Stimulated activated CD8-positive, alpha-beta memory T cell treated with anti-CD3 and anti-CD28 coated beads, Interleukin-4, amount 100 ng/mL, for 24 hours (primary cell): ENCODE results near the gene CREB5.

Source experiments
- DNase-seq: peaks from one replicate; pipeline ENCODE4 v3.0.0-alpha.2; 2020; ENCODE audit warnings: low read depth

CREB5 gene

GRCh38 chr7:28714459-28715120, 302.3 kb downstream of the CREB5 start:
- DNase-seq = no peak

- DNase-seq = no peak
Observed at GRCh38 chr7:28717445-28718054, 305.2 kb downstream of the CREB5 start.

- no peak for DNase-seq
Observed at GRCh38 chr7:28718055-28718481, 305.8 kb downstream of the CREB5 start.

- DNase-seq = no peak
Observed at GRCh38 chr7:28718545-28718944, 306.2 kb downstream of the CREB5 start.

GRCh38 chr7:28722684-28723083, 310.4 kb downstream of the CREB5 start:
- DNase-seq = no peak

GRCh38 chr7:28723336-28723735, 311.0 kb downstream of the CREB5 start:
- DNase-seq = no peak

DNA sequence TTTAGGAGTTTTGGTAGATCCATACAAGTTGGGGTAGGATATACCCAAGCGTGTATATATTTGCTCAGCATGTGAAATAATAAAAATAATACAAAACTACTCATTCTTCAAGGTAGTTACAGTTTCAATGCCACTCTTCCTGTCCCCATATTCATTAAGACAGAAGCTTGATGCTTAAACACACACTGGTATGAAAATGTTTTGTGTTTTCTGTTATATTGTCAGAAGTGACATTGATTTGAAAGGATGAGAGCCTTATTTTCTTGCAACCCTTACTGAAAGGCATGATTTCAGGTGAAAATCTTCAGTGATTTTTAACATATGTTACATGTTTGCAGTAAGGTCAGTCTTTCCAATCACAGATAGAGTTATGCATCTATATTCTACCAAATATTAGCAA, 312.2 kb downstream of the CREB5 start:
- no peak for DNase-seq

- no peak for DNase-seq
Observed at GRCh38 chr7:28725045-28725642, 312.8 kb downstream of the CREB5 start.

- no peak for DNase-seq
Observed at GRCh38 chr7:28725911-28726310, 313.6 kb downstream of the CREB5 start.

DNA sequence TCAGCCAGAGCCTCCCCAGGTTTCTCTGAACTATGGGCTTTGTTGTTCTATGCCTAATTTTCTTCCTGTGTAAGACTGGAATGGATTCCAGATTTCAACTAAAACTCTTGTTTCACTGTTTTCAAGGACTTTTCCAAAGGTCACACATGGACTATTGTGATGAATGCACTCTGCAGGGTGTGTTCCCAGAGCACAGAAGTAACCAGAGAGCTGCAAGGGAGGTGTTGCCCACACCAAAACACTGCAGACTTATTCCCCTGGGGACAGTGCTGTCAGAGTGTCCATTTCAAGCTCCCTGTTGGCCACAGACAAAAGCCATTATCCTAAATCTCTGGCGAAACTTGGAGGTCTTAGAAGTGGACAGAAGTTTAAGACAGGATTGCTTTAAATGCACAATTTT, 314.2 kb downstream of the CREB5 start:
- DNase-seq = no peak

DNA sequence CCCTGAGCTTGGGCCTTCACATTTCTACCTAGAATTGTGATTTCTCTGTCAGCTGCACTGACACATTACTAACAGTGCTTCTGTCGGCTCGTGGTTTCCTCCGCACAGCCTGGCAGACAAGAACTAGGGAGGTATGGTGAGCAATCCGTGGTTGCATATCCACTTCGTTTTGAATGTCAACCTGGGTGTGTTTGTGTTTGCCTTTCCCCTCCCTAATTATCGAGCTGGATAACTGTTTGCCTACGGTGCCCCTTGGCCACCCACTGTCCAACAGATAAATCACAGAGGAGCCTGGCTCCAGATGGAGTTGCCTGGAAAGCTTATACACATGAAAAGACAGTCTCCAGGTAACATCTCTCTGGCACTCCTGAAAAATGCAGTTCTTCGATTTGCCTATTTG, 317.0 kb downstream of the CREB5 start:
- DNase-seq = no peak

DNA sequence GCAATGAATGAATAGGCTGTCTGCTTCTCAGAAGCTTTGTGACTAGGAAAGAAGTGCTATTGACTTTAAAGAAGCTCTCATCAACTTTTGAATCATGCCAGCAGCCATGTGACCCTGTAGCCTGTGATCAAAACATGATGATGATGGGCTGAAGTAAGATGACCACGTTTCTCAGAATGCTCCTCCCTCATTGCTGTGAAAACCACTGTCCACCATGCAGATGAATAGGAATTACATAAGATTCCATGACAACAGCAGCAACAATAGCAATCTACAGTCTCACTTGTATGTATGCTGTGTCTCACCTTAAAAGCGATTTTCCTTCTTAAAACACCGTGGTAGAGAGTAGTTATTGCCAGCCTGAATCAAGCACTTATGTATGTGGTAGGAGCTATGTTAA, 317.4 kb downstream of the CREB5 start:
- DNase-seq = no peak

DNA sequence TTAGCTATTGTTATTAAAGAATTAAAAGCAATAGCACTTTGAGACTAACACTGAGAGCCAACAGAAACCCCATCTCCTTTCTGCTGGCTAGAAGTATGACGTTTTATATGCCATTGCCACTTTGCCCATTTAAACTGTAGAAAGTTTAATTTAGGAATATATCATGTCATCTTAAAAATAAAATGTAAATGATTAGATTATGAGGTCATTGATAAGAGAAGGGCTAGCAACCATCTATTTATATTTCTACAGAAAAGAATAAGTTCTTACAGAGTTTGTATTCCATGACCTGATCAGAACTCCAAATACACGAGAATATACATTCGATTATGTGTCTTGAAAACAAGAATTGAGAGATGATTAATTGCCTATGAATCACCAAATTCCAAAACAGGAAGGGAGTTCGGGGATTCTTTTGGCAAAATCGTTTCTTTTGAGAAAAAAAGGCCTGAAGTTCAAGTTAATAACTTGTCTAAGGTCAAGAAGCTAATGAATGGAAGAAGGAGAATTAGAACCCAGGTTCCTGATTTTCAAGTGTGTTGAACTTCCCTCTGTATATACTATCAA, 318.9 kb downstream of the CREB5 start:
- no peak for DNase-seq

DNA sequence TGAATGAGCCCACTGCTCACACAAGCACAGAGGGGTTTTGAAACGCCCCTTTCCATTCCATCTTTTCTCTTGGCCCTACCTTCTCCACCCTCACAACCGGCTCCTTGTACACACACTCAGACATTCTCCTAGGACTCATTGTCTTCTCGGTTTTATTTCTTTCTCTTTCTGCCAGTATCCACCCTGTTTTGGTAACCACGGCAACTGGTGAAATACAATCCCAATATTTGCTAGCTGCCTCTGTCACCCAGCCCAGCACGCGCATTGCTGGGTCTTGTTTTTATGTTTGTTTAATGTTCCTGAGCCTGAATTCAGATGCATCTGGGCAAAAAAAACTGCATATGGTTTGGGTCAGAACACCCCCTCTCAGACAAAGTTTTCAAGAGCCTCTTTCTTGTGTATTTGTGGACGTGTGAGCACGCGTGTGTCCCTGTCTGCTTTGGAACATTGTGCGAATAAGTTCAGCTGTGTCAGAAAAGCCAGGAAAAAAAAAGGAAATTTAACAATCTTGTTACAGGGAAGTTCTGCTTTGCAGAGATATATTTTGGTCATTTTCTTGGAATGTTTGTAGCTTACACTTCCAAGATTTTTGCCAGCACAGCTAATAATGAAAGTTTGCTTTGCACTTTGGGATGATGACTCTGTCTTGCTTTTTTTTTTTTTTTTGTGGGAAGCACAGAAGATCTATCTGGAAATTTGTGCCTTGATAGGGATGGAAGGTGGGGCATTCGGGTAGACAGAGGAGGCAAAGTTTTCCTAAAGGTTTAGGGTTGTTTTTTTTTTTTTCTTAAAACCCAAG, 320.0 kb downstream of the CREB5 start:
- DNase-seq = no peak

GRCh38 chr7:28733035-28733434, 320.7 kb downstream of the CREB5 start:
- no peak for DNase-seq

- no peak for DNase-seq
Observed at GRCh38 chr7:28738412-28738811, 326.1 kb downstream of the CREB5 start.

GRCh38 chr7:28739128-28739527, 326.8 kb downstream of the CREB5 start:
- DNase-seq = no peak

DNA sequence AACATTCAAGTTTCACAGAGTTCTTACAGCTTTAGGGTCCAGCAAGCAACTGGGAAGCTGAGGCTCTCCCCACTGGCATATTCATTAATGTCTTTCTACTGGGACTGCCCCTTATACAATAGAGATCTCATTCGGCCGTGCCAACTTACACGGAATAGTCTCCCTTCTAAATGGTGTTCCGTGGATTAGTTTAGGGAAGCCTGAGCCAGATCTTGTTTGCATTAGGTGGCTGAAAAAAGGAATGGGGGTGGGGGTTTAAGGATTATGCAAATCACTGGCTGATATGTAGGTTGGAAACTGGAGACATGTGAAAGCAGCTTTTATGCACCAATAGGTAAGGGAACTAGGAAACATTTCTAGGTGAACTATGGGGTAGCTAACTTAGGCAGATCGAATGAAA, 327.5 kb downstream of the CREB5 start:
- no peak for DNase-seq

DNA sequence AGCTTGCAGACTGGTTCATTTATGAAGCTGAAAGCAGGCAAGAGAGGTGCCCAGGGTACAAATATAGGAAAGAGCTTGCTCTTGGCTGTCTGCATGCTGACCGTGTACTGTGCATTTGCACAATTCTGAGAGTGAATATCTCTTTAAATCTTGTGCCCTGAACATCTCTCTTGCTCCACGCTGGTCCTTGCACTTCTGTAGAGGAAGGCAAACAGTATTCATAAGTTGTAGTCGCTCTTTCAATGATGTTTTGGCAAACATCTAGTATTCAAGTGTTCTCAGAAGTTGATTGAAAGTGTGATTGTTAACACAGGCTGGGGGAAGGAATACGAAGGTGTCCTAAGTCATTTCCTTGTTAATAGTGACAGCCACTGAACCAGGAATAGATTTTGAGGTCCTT, 332.6 kb downstream of the CREB5 start:
- DNase-seq = no peak

GRCh38 chr7:28745351-28745750, 333.0 kb downstream of the CREB5 start:
- DNase-seq = no peak

DNA sequence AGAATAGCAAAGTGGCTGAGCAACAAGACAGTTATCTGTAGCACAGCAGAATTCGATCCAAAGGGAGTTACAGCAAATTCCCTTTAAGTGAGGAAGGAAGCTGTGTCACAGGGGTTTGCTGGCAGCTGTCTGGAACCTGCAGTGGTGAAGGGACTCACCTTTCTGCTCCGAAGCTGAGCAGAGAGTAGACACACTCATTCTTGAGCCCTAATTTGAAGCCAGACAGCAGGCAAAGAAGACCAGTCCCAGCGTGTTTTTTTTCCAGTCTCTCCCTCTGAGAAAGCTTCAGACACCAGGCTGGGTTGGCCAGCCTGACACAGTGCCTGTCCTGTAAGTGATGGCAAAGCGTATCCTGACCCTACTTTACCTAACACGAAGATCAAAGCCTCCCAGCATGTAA, 335.1 kb downstream of the CREB5 start:
- no peak for DNase-seq

- no peak for DNase-seq
Observed at GRCh38 chr7:28747854-28748253, 335.5 kb downstream of the CREB5 start.

GRCh38 chr7:28748346-28748745, 336.0 kb downstream of the CREB5 start:
- no peak for DNase-seq
